Activated CD4-positive, alpha-beta T cell treated with anti-CD3 and anti-CD28 coated beads, Interleukin-2, amount 50 U/mL, for 4 hours (primary cell): ENCODE data around the gene KRTAP5-10.
"Not testable (repeated sequence)": the region's sequence is repeated elsewhere in the genome, so short reads cannot be mapped to it uniquely, and the experiment has no call there.

ENCODE experiments used
- DNase-seq, 2 experiments: peaks; one replicate each; pipeline ENCODE4 v3.0.0-alpha.2; 2020

KRTAP5-10 gene

DNA sequence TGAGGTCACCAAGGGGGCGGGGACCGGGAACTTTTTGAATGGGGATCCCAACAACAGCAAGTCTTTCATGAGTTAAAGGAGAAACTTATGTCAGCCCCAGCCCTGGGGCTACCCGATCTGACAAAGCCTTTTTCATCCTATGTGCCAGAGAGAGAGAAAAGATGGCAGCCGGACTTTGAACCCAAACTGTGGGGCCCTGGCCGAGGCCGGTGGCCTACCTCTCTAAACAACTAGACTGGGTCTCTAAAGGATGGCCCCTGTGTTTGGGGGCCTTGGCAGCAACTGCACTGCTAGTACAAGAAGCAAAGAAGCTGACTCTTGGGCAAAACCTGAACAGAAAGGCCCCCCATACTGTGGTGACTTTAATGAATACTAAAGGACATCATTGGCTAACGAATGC lies 48.6 kb downstream of the KRTAP5-10 start:
- not testable (repeated sequence) for DNase-seq

DNA sequence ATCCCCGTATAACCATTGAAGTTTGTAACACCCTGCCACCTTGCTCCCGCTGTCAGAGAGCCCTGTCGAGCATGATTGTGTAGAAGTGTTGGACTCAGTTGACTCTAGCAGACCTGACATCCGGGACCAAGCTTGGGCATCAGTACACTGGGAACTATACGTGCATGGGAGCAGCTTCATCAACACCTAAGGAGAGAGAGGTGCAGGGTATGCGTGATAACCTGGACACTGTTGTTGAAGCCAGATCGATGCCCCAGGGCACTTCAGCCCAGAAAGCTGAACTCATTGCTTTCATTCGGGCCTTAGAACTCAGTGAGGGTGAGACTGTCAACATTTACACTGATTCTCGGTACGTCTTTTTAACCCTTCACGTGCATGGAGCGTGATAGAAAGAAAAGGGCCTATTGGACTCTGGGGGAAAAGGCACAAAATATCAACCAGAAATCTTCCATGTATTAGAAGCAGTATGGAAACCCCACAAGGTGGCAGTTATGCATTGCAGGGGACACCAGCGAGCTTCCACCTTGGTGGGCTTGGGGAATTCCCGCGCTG lies 49.1 kb downstream of the KRTAP5-10 start:
- DNase-seq, result not testable (repeated sequence)

DNA sequence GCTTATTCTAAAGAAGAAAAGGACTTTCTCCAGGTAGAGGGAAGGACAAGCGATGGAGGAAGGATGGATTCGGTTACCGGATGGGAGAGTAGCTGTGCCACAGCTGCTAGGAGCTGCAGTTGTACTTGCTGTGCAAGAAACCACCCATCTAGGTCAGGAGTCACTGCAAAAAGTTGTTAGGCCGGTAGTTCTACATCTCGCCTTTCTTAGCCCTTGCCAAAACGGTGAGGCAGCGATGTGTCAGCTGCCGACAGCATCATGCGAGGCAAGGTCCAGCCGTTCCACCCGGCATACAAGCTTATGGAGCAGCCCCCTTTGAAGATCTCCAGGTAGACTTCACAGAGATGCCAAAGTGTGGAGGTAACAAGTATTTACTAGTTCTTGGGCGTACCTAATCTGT lies 49.6 kb downstream of the KRTAP5-10 start:
- not testable (repeated sequence) for DNase-seq
